ENCODE measurements around the gene ZNF717. TPM values are rescaled to one million over a fixed set of nuclear protein-coding genes. Genes with fewer than 3 reads are reported as not detected.

ZNF717 gene
- total and polyA plus RNA-seq, 2 of the 8 experiments (the other 6 are each of a cell fraction or from before 2014, with no cell fraction given) = 14.2 TPM; not detected in 1

- TF ChIP-seq SP1 (IDR thresholded peaks at IDR 0.05; ENCODE audit: low read depth, low read length) (no peak), ATF3 (IDR thresholded peaks at IDR 0.05; ENCODE audit: insufficient read depth, low read depth, low read length) (no peak), EZH2 (IDR thresholded peaks at IDR 0.05; ENCODE audit: low read depth, low read length, severe bottlenecking) (no peak), ASH2L (IDR thresholded peaks at IDR 0.05; ENCODE audit: low read length) (no peak), FOSL1 (IDR thresholded peaks at IDR 0.05; ENCODE audit: insufficient read depth, low read depth, low read length) (no peak), SRF (IDR thresholded peaks at IDR 0.05; ENCODE audit: low read depth, low read length) (no peak), BRCA1 (IDR thresholded peaks at IDR 0.05; ENCODE audit: low read depth, low read length) (no peak)
- TF ChIP-seq, protein P1, sequence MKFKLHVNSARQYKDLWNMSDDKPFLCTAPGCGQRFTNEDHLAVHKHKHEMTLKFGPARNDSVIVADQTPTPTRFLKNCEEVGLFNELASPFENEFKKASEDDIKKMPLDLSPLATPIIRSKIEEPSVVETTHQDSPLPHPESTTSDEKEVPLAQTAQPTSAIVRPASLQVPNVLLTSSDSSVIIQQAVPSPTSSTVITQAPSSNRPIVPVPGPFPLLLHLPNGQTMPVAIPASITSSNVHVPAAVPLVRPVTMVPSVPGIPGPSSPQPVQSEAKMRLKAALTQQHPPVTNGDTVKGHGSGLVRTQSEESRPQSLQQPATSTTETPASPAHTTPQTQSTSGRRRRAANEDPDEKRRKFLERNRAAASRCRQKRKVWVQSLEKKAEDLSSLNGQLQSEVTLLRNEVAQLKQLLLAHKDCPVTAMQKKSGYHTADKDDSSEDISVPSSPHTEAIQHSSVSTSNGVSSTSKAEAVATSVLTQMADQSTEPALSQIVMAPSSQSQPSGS (IDR thresholded peaks at IDR 0.05; ENCODE audit: low read length) = no peak
Observed at GRCh38 chr3:75692061-75692460, 93.3 kb downstream of the ZNF717 start (continued).

All from H1 (cell line).